ENCODE measurements around the gene TMEM272. TPM values are rescaled to one million over a fixed set of nuclear protein-coding genes. Genes with fewer than 3 reads are reported as not detected.

Gene TMEM272
- total and polyA plus RNA-seq, 7 donors, result under 0.01 to 0.28 TPM; not detected in 5

GRCh38 chr13:51846756-51847155 lies 1.8 kb upstream of the TMEM272 start:
- Histone ChIP-seq H3K4me1 (peaks cover 0 to 8% (median 2%) of the 10 kb centered on the region in 4 donors), H3K4me3 (no peak overlapping the region), H3K36me3 (no peaks in the 10 kb centered on the region), H3K27ac (no peak overlapping the region), H3K27me3 (no peaks in the 10 kb centered on the region), H3K9me3 (no peaks in the 10 kb centered on the region)
- WGBS, 2 donors, result 81 to 82% methylated on average over 1 of the region's 1 CpG
- intact Hi-C loops (cut with DNase I), result no loop called here
- TF ChIP-seq CTCF (IDR thresholded peaks at IDR 0.05), result no peak
- no peak for TF ChIP-seq EP300 (IDR thresholded peaks at IDR 0.05)
- no peak for TF ChIP-seq POLR2A (IDR thresholded peaks at IDR 0.05)
- no peak for TF ChIP-seq POLR2AphosphoS5 (IDR thresholded peaks at IDR 0.05)
- DNase-seq, result no peak

DNA sequence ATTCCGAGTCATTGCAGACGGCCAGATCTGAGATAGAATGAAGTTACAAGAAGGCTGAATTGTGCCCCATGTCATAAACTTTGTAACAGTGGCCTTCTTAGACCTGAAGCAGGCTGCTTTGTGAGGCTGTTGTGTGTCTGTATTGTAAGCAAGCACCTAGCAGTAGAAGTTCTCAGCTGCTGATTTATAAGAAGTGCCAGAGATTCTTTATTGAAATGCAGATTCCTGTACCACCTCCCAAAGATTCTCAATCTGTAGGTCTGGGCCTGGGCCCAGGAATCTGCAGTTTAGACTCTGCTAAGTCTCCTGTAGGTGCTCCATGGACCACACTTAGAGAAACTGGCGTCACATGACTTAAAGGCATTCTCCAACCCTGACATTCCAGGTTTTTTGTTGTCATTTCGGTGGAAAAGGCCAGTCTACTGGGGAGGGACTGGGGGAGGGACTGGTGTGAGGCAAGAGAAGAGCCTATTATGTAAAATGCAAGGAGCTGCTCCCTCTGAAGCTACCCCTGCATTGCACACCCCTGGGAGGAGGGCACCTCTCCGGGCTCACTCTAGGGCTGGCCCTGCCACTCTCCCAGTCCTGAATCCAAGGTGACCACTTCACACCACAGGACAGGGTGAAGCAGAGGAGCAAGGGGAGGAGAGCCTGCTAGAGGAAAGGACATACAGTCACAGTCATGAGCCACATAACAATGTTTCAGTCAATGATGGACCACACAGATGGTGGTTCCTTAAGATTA lies 769 bp upstream of the TMEM272 start:
- Histone ChIP-seq H3K36me3 (no peaks in the 10 kb centered on the region), H3K4me1 (peaks cover 0 to 8% (median 2%) of the 10 kb centered on the region in 4 donors), H3K27me3 (no peaks in the 10 kb centered on the region), H3K27ac (no peak overlapping the region), H3K9me3 (no peaks in the 10 kb centered on the region), H3K4me3 (no peak overlapping the region)
- TF ChIP-seq CTCF (IDR thresholded peaks at IDR 0.05) (no peak), POLR2A (IDR thresholded peaks at IDR 0.05) (no peak), EP300 (IDR thresholded peaks at IDR 0.05) (no peak), POLR2AphosphoS5 (IDR thresholded peaks at IDR 0.05) (no peak)
- WGBS, 2 donors, result 32 to 79% methylated on average over 5 of the region's 5 CpGs
- no peak for DNase-seq
- intact Hi-C loops (cut with DNase I), result loop anchor here (2.0 kb wide), 1 partner anchor 281 kb away; no protein-coding TSS in a partner anchor

- Histone ChIP-seq H3K27me3 (no peaks in the 10 kb centered on the region), H3K9me3 (no peaks in the 10 kb centered on the region), H3K4me3 (no peak overlapping the region), H3K27ac (no peak overlapping the region), H3K36me3 (no peaks in the 10 kb centered on the region), H3K4me1 (peaks cover 0 to 8% (median 2%) of the 10 kb centered on the region in 4 donors)
- TF ChIP-seq POLR2A (IDR thresholded peaks at IDR 0.05) (no peak), POLR2AphosphoS5 (IDR thresholded peaks at IDR 0.05) (no peak), EP300 (IDR thresholded peaks at IDR 0.05) (no peak), CTCF (IDR thresholded peaks at IDR 0.05) (no peak)
- intact Hi-C loops (cut with DNase I), result no loop called here
- whole genome bisulfite sequencing, 2 donors, result 78 to 80% methylated on average over 3 of the region's 3 CpGs
- DNase-seq, result no peak
These were observed 1.4 kb downstream of the TMEM272 start for GRCh38 chr13:51843529-51843928.

DNA sequence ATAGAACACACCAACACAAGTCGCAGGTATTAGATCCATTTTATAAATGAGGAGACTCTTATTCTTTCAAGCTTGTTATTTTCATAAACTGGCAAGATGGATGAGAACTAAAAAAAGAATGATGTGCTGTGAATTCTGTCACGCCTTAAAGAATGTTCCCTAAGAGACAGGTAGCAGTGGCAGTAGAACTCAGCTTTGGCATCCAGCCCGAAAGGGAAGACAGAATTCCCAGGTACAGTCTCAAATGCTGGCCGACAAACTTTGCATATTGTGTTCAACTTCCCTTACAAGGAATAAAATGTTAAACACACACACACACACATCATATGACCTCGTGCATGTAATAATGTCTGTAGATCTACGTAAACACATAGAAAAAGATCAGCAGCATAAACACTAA lies 3.2 kb downstream of the TMEM272 start:
- H3K4me3 ChIP-seq, result no peak overlapping the region
- intact Hi-C loops (cut with DNase I), result no loop called here
- 68 to 83% methylated on average over 6 of the region's 6 CpGs for WGBS, 2 donors
- no peak for DNase-seq
- H3K27ac ChIP-seq, result no peak overlapping the region
- no peaks in the 10 kb centered on the region for H3K9me3 ChIP-seq
- TF ChIP-seq CTCF (IDR thresholded peaks at IDR 0.05), result no peak
- H3K27me3 ChIP-seq, result no peaks in the 10 kb centered on the region
- no peaks in the 10 kb centered on the region for H3K36me3 ChIP-seq
- peaks cover 0 to 8% (median 2%) of the 10 kb centered on the region in 4 donors for H3K4me1 ChIP-seq

GRCh38 chr13:51840917-51841316 lies 4.1 kb downstream of the TMEM272 start:
- H3K9me3 ChIP-seq, result no peaks in the 10 kb centered on the region
- H3K4me3 ChIP-seq, result no peak overlapping the region
- intact Hi-C loops (cut with DNase I), result no loop called here
- WGBS, 2 donors, result 87 to 91% methylated on average over 6 of the region's 6 CpGs
- no peak overlapping the region for H3K27ac ChIP-seq
- no peaks in the 10 kb centered on the region for H3K36me3 ChIP-seq
- H3K27me3 ChIP-seq, result no peaks in the 10 kb centered on the region
- H3K4me1 ChIP-seq, result peaks cover 0 to 8% (median 2%) of the 10 kb centered on the region in 4 donors
- no peak for TF ChIP-seq CTCF (IDR thresholded peaks at IDR 0.05)
- TF ChIP-seq EP300 (IDR thresholded peaks at IDR 0.05), result no peak
- TF ChIP-seq POLR2AphosphoS5 (IDR thresholded peaks at IDR 0.05), result no peak
- TF ChIP-seq POLR2A (IDR thresholded peaks at IDR 0.05), result no peak
- no peak for DNase-seq
